SK-N-SH (cell line): ENCODE measurements around the gene GALNS.
"Not testable (repeated sequence)": the region's sequence is repeated elsewhere in the genome, so short reads cannot be mapped to it uniquely, and the experiment has no call there.

Experiments used
- EP300 ChIP-seq, 2 experiments: IDR thresholded peaks; 2 replicates each; pipeline versions ENCODE4 v1.4.0 to v1.6.1; 2012; ENCODE audit warnings: borderline replicate concordance in 1 of 2, low read depth in 1 of 2, low read length in 1 of 2
- EZH2phosphoT487 ChIP-seq: fragments of 200-600 bp; sonication (generic); IDR thresholded peaks from 2 replicates; pipeline ENCODE4 v1.6.1; 2017; ENCODE audit warnings: low read depth, mixed run types, mild to moderate bottlenecking, antibody characterized with exemption, moderate library complexity, borderline replicate concordance
- FOXM1 ChIP-seq: IDR thresholded peaks from 2 replicates; pipeline ENCODE4 v1.4.0; 2012; ENCODE audit warnings: low read depth, mild to moderate bottlenecking
- JUND ChIP-seq: IDR thresholded peaks from 2 replicates; pipeline ENCODE4 v1.4.0; 2012
- POLR2AphosphoS5 ChIP-seq: IDR thresholded peaks from 2 replicates; pipeline ENCODE4 v1.6.1; 2012; ENCODE audit warnings: low read depth, low read length
- REST ChIP-seq: IDR thresholded peaks from 2 replicates; pipeline ENCODE4 v1.6.1; 2012; ENCODE audit warnings: mild to moderate bottlenecking, low read depth, low read length, moderate library complexity
- RFX5 ChIP-seq: IDR thresholded peaks from 2 replicates; pipeline ENCODE4 v1.6.1; 2012; ENCODE audit warnings: mild to moderate bottlenecking, improper control_type of control experiment, low read length
- RXRA ChIP-seq: IDR thresholded peaks from 2 replicates; pipeline ENCODE4 v1.4.0; 2012; ENCODE audit warnings: low read depth, mild to moderate bottlenecking, borderline replicate concordance
- SIN3A ChIP-seq: IDR thresholded peaks from 2 replicates; pipeline ENCODE4 v1.6.1; 2012; ENCODE audit warnings: low read depth, mild to moderate bottlenecking, low read length, moderate library complexity, borderline replicate concordance
- TF ChIP-seq, protein P1 (sequence below): fragments of 200-600 bp; sonication (generic); IDR thresholded peaks from 2 replicates; pipeline ENCODE4 v1.6.1; 2017; ENCODE audit warnings: antibody characterized with exemption, mild to moderate bottlenecking, moderate library complexity

GRCh38 chr16:88788749-88789148 is 68.0 kb downstream of the GALNS start:
- TF ChIP-seq, protein P1, sequence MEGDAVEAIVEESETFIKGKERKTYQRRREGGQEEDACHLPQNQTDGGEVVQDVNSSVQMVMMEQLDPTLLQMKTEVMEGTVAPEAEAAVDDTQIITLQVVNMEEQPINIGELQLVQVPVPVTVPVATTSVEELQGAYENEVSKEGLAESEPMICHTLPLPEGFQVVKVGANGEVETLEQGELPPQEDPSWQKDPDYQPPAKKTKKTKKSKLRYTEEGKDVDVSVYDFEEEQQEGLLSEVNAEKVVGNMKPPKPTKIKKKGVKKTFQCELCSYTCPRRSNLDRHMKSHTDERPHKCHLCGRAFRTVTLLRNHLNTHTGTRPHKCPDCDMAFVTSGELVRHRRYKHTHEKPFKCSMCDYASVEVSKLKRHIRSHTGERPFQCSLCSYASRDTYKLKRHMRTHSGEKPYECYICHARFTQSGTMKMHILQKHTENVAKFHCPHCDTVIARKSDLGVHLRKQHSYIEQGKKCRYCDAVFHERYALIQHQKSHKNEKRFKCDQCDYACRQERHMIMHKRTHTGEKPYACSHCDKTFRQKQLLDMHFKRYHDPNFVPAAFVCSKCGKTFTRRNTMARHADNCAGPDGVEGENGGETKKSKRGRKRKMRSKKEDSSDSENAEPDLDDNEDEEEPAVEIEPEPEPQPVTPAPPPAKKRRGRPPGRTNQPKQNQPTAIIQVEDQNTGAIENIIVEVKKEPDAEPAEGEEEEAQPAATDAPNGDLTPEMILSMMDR = not testable (repeated sequence)
- not testable (repeated sequence) for TF ChIP-seq EZH2phosphoT487; SIN3A; FOXM1; JUND; POLR2AphosphoS5; EP300 (IDR thresholded peaks at IDR 0.05; ENCODE audit: borderline replicate concordance in 1 of 2, low read depth in 1 of 2, low read length in 1 of 2); RXRA; RFX5; REST
